KBM-7 (cell line): ENCODE data around the gene GRK4.
"Not testable (repeated sequence)": the region's sequence is repeated elsewhere in the genome, so short reads cannot be mapped to it uniquely, and the experiment has no call there.

Source experiments
- DNase-seq: peaks from one replicate; pipeline ENCODE4 v3.0.0-alpha.2; 2015
- in situ Hi-C: fragments of 300-500 bp; cut with MboI; formaldehyde crosslinking; loops from 2 replicates; pipeline ENCODE4 v1.14.3; 2020; ENCODE audit warnings: low sequenced_read_pairs, low pct_unique_long_range_greater_than_20kb, mixed read lengths

GRK4 gene

DNA sequence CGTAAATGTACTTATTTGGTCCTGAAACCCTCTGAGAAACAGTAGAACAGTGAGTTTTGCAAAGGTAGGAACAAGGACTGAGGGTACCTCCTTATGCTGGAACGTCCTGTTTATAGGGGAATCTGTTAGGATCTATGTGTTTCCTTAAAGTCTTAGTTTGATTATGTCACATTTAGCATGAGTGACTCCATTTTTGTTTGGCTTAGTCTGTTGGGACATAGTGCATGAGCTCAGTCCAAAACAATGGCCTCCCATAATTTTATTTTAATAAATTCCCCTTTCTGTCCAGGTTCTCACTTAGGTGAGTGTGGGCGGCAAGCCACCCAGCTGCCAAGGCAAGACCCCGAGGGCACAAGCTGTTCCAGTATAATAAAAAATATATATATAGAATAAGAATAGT, 83.3 kb downstream of the GRK4 start:
- no peak for DNase-seq
- in situ Hi-C loops: no loop called here

DNA sequence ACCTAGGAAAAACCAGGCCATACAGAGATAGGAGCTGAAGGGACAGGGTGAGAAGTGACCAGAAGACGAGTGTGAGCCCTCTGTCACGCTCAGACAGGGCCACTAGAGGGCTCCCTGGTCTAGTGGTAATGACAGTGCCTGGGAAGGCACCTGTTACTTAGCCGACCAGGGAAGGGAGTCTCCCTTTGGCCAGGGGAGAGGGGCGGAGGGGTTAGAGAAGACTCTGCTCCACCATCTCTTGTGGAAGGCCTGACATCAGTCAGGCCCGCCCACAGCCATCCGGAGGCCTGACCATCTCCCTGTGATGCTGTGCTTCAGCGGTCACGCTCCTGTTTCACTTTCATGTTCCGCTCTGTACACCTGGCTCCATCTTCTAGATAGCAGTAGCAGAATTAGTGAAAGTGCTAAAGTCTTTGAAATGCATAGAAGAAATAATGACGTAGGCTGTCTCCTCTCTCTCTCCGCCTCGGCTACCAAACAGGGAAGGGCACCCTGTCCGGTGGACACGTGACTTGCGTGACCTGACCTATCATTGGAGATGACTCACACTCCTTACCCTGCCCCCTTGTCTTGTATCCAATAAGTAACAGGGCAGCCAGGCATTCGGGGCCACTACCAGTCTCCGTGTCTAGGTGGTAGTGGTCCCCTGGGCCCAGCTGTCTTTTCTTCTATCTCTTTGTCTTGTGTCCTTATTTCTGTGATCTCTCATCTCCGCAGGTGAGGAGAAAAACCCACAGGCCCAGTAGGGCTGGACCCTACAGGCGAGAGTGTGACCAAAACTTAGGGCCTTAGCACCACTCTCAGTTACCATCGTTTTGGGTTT, 84.3 kb downstream of the GRK4 start:
- DNase-seq: peak; percentile 78
- in situ Hi-C loops: no loop called here

- in situ Hi-C loops, DNase-seq: not testable (repeated sequence)
These were observed 87.9 kb downstream of the GRK4 start for GRCh38 chr4:3051141-3051897.

DNA sequence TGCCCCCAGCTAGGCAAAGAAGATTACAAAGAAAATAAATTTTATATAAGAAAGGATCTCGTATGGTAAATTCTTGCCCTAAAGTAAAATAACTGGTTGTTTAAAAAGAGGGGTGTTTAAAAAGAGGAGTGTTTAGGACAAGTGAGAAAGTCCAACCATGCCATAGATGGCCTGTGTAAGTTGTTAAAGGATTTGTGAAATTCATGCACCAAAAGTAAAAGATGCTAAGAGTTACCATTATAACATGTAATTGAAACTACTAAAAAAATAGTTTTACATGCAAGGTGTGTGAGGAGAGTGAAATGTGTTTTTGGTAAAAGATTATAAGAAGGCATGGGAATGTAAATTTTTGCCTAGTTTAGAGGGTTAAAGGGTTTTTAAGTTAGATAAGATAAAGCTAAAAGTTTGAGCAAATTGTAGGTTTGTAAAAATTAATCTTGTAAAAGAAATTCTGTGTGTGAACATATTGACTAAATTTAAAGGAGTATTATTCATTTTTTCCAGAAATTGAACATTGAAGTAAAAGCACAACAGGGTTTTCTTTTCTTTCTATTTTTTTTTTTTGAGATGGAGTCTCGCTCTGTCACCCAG, 90.9 kb downstream of the GRK4 start:
- in situ Hi-C loops: no loop called here
- DNase-seq: no peak

DNA sequence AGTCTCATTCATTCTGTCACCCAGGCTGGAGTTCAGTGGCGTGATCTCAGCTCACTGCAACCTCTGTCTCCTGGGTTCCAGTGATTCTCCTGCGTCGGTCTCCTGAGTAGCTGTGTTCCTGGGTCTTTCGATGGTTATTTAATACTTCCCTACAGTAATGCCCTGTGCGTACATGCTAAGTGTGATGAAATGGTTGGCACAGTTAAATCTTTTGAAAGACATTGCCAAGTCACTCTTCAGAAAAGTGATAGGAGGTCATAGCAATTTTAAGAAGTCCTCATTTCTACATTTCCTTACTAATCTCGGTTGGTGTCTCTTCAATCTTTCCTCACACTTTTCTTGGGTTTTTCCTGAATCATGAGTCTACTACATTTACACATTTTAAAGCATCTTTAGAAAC, 96.6 kb downstream of the GRK4 start:
- in situ Hi-C loops: no loop called here
- DNase-seq: no peak

DNA sequence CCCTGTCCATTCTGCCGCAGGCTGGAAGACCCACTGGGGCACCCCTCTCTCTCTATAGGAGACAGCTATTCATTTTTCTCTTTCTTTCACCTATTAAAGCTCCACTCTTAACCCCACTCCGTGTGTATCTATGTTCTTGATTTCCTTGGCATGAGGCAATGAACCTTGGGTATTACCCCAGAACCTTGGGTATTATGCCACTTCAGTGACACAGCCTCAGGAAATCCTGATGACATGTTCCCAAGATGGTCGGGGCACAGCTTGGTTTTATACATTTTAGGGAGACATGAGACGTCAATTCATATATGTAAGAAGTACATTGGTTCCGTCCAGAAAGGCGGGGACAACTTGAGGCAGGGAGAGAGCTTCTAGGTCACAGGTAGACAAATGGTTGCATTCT, 97.6 kb downstream of the GRK4 start:
- in situ Hi-C loops: no loop called here
- no peak for DNase-seq

DNA sequence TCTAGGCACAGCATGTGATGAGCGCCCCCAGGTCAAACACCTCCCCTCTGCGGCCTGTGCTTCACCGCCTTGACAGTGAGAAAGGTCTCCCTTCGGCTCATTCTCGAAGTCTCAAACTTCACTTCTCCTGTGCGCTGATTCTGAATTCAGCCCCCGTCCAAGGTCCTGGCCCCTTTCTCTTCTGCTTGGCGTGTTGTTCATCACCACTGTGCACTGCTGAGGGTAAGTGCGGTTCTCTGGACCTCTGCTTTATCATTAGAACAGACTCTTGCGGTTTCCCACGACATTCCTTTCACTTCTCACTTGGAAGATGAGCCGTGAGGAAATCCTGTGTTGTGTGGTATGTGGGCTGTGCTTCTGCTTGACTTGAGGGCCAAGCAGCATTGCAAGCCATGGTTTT, 99.1 kb downstream of the GRK4 start:
- DNase-seq: peak; percentile 95

GRCh38 chr4:3065551-3065950, 102.2 kb downstream of the GRK4 start:
- in situ Hi-C loops: no loop called here
- DNase-seq: no peak

More for the DNA sequence above, 99.1 kb downstream of the GRK4 start:
- in situ Hi-C loops: no loop called here

- in situ Hi-C loops: no loop called here
- no peak for DNase-seq
These were observed 103.5 kb downstream of the GRK4 start for GRCh38 chr4:3066836-3067400.

GRCh38 chr4:3067473-3068001, 104.2 kb downstream of the GRK4 start:
- no peak for DNase-seq
- in situ Hi-C loops: no loop called here

- in situ Hi-C loops: no loop called here
- DNase-seq: no peak
These were observed 106.4 kb downstream of the GRK4 start for GRCh38 chr4:3069661-3070199.

DNA sequence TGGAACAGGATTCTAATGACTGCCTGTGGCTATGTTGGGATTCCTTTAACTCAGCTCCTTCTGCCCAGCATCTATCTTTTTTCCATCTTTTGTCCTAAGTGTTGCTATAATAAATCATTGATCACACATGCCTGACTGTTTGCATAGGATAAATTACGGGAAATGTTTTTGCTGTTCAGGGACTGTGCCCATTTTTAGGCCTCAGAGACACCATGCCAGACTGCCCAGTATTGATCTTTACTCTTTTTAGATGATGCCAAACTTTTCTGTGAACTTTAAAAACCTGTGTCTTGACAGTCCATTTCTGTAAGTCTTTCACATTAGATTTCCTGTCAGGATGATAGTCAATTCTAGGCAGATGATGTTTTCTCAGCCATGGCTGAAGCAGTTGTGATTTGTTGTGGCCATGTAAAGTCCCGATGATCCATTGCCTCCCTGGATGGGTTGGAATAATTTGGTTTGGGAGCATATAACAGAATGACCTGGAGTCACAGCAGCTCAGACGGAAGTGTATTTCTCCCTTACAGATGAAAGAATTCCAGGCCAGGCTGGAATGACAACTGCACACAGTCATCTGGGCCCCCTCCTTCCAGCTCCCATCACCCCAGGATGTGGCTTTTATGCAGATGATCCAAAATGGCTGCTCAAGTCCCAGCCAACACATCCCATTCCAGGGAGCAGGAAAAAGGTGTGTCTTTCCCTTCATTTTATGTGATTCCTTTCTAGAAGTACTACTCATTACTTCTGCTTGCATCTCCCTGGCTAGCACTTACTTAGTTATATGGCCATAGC, 107.5 kb downstream of the GRK4 start:
- DNase-seq: no peak
- in situ Hi-C loops: no loop called here

DNA sequence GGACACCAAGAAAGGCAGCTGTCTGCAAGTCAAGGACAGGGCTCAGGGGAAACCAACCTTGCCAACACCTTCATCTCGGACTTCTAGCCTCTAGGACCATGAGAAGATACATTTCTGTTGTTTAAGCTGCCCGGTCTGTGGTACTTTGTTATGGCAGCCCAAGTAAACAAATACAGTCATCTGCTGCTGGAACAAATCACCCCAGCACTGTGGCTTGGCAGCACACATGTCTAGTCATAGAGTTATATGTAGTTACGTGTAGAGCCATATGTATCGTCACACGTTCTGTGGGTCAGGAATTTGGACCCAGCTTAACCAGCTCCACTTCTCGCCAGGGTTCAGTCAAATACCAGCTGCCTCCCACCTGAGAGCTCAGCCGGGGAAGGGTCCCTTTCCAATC, 108.4 kb downstream of the GRK4 start:
- no peak for DNase-seq
- in situ Hi-C loops: no loop called here

- in situ Hi-C loops: no loop called here
- peak; percentile 41 for DNase-seq
These were observed 110.0 kb downstream of the GRK4 start for GRCh38 chr4:3073158-3074077.

DNA sequence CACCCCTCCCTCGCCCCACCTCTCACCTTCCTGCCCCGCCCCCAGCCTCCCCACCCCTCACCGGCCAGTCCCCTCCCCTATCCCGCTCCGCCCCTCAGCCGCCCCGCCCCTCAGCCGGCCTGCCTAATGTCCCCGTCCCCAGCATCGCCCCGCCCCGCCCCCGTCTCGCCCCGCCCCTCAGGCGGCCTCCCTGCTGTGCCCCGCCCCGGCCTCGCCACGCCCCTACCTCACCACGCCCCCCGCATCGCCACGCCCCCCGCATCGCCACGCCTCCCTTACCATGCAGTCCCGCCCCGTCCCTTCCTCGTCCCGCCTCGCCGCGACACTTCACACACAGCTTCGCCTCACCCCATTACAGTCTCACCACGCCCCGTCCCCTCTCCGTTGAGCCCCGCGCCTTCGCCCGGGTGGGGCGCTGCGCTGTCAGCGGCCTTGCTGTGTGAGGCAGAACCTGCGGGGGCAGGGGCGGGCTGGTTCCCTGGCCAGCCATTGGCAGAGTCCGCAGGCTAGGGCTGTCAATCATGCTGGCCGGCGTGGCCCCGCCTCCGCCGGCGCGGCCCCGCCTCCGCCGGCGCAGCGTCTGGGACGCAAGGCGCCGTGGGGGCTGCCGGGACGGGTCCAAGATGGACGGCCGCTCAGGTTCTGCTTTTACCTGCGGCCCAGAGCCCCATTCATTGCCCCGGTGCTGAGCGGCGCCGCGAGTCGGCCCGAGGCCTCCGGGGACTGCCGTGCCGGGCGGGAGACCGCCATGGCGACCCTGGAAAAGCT, 110.9 kb downstream of the GRK4 start, which contains the start of the genes HTT and HTT-AS:
TSS of gene HTT (plus strand) at position 604 of the 768 bp plus-strand sequence. CDS start at position 749, 145 bp downstream.
TSS of gene HTT-AS (minus strand) at position 461 of the 768 bp plus-strand sequence.
- in situ Hi-C loops: no loop called here
- DNase-seq: peak; percentile 98

DNA sequence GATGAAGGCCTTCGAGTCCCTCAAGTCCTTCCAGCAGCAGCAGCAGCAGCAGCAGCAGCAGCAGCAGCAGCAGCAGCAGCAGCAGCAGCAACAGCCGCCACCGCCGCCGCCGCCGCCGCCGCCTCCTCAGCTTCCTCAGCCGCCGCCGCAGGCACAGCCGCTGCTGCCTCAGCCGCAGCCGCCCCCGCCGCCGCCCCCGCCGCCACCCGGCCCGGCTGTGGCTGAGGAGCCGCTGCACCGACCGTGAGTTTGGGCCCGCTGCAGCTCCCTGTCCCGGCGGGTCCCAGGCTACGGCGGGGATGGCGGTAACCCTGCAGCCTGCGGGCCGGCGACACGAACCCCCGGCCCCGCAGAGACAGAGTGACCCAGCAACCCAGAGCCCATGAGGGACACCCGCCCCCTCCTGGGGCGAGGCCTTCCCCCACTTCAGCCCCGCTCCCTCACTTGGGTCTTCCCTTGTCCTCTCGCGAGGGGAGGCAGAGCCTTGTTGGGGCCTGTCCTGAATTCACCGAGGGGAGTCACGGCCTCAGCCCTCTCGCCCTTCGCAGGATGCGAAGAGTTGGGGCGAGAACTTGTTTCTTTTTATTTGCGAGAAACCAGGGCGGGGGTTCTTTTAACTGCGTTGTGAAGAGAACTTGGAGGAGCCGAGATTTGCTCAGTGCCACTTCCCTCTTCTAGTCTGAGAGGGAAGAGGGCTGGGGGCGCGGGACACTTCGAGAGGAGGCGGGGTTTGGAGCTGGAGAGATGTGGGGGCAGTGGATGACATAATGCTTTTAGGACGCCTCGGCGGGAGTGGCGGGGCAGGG, 111.7 kb downstream of the GRK4 start:
- peak; percentile 93 for DNase-seq
- in situ Hi-C loops: no loop called here
